Measurements from ENCODE around the gene EPHB1.

The EPHB1 gene

DNA sequence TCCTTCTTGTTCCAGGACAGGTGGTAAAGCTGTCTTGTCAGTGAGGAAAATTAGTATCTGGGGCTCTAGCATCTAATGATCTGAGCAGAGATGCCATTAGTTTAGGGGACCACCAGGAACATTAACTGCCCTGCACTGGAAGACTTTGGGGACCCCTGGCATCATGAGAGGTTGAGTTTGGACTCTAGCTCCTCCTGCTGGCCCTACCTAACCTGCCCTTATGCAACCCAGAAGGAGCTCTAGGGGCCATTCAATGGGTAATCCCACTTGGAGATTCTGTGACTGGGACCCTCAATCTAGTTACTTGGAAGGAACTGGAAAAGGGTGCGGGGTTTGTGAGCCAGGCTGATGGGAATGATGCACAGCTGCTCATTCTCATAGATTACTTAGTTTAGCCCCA lies 451.0 kb downstream of the EPHB1 start:
- H3K27ac ChIP-seq, result no peak overlapping the region
- TF ChIP-seq CTCF (conservative IDR thresholded peaks at IDR 0.05) (peak; percentile 10), ZFX (IDR thresholded peaks at IDR 0.05) (no peak)

DNA sequence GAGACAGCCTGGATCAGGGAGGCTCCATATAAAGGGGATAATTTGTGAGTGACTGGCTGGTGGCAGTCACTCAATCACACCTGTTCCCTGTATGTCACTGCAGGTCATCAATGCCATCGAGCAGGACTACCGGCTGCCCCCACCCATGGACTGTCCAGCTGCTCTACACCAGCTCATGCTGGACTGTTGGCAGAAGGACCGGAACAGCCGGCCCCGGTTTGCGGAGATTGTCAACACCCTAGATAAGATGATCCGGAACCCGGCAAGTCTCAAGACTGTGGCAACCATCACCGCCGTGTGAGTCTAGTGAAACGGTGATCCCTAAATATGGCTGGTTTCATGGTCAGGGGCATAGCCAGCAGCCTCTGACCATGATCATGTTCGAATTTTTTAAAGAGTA lies 453.2 kb downstream of the EPHB1 start:
- no peak overlapping the region for H3K27ac ChIP-seq
- TF ChIP-seq CTCF (conservative IDR thresholded peaks at IDR 0.05), result no peak
- TF ChIP-seq ZFX (IDR thresholded peaks at IDR 0.05), result no peak

DNA sequence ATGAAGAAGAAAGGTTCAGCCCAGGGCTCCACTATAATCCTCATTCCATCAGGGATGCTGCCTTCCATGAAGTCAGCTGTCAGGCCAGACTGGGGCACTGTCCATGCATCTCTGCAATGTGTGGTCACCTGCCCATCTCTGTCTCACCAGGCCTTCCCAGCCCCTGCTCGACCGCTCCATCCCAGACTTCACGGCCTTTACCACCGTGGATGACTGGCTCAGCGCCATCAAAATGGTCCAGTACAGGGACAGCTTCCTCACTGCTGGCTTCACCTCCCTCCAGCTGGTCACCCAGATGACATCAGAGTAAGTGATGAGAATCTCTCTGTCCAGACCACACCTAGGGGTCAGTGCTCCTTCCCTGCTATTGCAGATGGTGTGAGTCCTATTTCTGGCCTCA lies 454.1 kb downstream of the EPHB1 start:
- TF ChIP-seq CTCF (conservative IDR thresholded peaks at IDR 0.05) (no peak), ZFX (IDR thresholded peaks at IDR 0.05) (no peak)
- H3K27ac ChIP-seq, result no peak overlapping the region

GRCh38 chr3:135258916-135259315 lies 463.9 kb downstream of the EPHB1 start:
- H3K27ac ChIP-seq, result no peak overlapping the region
- TF ChIP-seq CTCF (conservative IDR thresholded peaks at IDR 0.05) (no peak), ZFX (IDR thresholded peaks at IDR 0.05) (no peak)

DNA sequence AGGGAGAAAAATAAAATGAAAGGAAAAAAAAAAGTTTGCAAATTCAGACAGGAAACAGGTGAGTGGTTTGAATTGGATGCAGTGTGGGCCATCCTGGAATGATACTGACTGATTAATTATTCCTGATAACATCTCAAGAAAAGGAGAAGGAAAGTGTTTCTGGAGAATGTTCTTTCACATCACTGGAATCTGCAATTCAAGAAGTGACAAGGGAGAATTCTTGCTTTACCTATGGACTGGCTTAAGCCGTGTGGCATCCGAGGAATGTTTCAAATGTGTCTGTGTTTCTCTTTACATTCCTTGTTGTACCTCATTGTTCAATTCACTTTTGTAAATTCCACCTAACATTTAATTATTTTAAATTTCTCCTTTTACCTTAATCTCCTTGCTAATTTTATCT lies 465.0 kb downstream of the EPHB1 start:
- H3K27ac ChIP-seq, result no peak overlapping the region
- no peak for TF ChIP-seq CTCF (conservative IDR thresholded peaks at IDR 0.05)
- TF ChIP-seq ZFX (IDR thresholded peaks at IDR 0.05), result no peak

GRCh38 chr3:135261214-135261775 lies 466.2 kb downstream of the EPHB1 start:
- no peak overlapping the region for H3K27ac ChIP-seq
- no peak for TF ChIP-seq ZFX (IDR thresholded peaks at IDR 0.05)
- no peak for TF ChIP-seq CTCF (conservative IDR thresholded peaks at IDR 0.05)

DNA sequence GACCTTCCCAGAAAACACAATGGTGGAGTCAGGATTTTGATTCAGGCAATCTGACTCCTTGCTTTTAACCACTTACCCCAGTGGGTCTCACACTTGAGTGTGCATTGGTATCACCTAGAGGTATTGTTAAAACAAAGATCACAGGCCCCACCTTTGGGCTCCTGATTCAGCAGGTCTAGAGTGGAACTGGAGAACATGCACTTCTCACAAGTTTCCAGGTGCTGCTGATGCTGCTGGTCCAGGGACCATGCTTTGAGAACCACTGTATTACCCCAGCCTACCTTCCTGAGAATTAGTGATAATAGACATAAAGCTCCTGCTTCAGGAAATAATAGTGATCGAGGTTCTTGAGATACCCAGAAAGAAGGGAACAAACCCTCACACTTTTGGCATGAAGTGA lies 466.9 kb downstream of the EPHB1 start:
- TF ChIP-seq CTCF (conservative IDR thresholded peaks at IDR 0.05), result no peak
- no peak overlapping the region for H3K27ac ChIP-seq

Data from C4-2B (cell line).